Suppressor macrophage treated with lipopolysaccharide for 1 hour (primary cell): ENCODE data around the gene CRYBG2.
A peak's percentile ranks its signal among the peaks of the same experiment; 100 is the strongest.

Experiments
- DNase-seq, 3 donors: peaks; one replicate each; pipeline ENCODE4 v3.0.0-alpha.2; 2020 to 2022

The CRYBG2 gene

DNA sequence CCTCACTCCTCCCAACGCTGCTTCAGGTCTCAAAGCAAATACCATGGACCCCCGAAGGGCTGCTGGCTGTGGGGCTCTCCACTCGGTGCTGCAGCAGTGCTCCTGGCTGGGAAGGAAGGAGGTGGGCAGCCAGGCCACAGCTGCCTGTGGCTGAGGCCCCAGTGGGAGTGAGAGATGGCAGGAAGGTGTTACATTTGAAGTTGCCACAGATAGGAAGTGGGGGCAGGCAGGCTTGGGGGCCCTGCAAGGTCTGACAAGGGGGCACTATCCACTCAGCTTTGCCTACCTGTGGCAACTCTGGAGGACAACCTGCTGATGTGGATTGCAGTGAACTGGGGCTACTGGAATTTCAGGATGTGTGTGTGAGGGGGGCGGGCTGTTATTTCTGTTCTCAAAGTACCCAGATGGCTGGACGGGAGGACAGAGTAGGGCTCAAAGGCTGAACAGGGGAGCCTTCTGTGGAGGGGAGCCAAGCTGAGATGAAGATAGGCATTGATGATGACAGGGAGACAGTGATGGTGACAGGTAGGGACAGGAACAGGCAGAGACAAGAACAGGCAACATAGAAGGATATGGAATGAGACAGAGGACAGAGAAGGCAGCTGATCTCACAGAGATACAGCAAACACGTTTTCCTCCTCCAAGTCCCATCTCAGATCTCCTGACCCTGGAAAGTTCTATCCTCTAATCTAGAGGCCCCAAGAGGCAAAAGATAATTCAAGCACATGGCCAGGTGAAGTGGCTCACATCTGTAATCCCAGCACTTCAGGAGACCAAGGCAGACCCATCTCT, 16.9 kb upstream of the CRYBG2 start:
- no peak for DNase-seq

DNA sequence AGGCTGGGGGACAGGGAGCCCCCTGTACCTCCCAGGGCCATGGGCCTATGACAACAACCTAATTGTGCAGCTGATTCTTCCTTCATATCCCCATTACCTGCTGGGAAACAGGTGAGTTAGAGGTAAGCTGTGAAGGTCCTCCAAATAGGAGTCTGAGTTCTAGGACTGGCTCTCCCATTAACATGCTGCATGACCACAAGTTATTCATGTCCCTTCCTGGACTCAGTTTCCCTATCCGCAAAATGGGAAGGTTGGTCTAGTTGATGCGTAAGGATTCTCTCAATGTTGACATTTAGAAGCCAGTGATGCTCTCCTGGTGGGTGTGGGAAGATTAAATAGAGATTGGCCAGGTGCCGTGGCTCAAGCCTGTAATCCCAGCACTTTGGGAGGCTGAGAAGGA, 14.6 kb upstream of the CRYBG2 start:
- no peak for DNase-seq

DNA sequence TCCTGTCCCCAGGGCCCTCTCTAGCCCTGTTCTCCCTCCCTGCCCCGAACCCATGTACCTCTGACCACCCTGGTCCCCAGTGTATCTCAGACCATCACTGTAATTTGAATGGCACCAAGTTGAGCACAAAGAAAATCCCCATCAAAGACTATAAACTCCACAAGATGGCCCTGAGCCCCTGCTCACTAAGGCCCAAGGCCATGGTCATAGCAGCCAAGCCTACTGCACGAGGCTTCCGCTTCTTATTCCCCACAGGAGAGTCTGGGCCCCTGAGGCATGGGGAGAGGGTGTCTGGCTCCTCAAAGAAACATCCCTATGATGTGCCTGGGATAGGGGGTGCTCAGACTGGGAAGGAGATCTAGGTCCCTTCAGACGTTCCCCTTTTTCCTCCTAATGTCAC, 14.1 kb upstream of the CRYBG2 start:
- no peak for DNase-seq

DNA sequence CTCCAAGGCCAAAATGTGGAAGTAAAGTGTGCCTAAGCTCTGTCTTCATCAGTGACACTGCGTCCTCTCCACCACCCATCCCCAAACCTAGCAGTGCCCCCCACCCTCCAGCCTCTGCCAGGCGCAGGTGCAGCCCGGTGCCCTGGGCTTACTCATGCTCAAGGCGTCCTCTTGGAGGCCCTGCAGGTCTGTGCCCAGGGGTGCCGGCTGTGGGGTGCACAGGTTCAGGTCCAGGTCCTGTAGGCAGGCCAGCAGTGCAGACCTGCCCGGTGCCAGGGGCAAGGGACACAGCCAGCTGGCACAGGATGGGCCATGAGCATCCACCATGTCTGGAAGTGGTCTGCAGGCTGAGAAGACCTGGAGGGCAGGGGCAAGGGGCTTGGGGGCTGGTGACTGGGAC, 13.5 kb upstream of the CRYBG2 start:
- no peak for DNase-seq

DNA sequence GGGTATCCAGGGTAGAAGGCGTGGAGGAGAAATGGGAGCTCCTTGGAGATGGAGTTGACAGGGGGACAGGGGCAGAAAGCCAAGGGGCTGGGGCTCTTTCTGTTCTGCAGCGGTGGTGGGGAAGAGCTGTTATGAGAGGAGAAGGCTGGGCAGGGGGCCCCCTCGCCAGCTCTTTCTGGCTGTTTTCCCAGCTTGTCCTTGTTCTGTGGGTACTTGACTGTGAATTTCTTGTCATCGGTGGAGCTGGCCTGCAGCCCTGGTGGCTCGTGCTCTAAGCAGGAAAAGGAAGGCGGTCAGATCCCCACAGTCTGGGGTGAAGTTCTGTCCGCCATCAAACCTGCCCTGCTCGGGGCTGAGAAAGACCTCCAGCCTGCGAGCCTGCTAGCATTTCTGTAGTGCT, 11.0 kb upstream of the CRYBG2 start:
- DNase-seq: no peak

DNA sequence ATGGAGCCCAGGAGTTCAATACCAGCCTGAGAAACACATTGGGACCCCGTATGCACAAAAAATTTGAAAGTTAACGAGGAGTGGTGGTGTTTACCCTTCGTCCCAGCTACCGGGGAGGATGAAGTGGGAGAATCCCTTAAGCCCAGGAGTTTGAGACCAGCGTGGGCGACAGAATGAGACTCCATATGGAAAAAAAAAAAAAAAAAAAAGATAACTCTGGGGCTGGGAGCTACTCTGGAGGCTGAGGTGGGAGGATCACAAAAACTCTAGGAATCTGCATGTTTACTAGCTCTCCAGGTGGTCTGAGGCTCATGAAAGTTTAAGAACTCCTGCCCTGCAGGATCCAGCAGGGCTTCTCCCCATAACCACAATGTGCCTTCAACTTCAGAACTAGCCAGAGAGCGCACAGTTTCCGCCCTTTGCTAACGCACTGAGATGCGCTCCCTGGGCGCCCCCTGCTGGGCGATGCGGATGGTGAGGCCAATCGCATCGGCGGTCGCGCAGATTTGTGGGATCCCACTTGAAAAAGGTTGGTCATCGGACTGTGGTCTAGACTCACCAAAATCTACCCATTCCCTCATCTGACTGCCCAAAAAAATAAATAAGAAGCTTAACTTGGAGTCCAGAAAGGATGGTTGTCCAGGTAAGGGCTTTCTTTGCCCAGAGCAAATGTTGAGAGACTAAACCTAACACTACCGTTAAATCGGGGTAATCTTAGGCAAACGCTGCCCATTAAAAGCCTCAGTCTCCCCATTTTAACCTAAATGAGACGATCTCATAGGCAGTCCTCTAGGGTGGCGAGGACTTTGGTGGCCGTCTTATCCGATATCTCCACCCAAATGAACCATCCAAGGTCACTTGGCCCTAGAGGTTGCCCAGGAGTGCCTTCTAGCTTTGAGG, 9.9 kb upstream of the CRYBG2 start:
- peak; percentile 87 to 95 (median 91) for DNase-seq

DNA sequence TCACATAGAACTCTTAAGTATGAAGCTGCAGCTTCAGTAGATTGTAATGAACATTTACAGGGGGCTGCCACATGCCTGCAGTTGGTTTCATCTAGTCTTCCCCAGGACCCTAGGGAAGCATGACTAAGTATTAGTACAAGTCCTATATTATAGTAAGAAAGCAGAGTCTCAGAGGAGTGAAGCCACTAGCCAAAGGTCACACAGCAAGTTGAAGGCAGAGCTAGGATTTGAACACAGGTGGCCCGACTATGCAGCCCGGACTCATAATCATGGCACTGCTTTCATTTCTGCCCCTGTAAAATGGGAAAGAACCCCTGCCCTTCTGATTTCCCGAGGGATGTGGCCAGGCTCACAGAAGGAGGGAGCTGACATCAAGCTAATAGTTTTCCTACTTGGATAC, 8.4 kb upstream of the CRYBG2 start:
- no peak for DNase-seq

DNA sequence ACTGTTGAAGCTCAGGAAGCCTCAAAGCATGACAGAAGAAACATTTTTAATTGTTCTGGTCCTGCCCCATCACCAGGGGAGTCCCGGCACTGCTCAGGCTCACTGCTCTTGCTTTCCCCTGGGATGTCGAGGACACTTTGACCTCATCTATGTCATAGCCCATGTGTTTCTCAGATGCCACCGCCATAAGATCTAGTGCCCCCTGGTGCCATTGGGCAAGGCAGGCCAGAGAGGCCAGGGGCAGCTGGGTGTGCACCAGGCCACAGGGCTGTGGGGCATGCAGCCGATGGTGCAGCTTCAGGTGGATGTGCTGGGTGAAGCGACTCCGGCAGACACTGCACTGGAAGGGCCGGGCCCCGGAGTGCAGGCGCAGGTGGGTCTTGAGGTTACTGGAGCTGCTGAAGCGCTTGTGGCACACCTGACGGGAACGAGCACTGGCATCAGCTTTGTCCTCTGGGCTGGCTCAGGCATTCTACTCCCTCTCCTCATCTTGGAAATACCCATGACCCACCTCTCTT, 7.7 kb upstream of the CRYBG2 start:
- DNase-seq: no peak

DNA sequence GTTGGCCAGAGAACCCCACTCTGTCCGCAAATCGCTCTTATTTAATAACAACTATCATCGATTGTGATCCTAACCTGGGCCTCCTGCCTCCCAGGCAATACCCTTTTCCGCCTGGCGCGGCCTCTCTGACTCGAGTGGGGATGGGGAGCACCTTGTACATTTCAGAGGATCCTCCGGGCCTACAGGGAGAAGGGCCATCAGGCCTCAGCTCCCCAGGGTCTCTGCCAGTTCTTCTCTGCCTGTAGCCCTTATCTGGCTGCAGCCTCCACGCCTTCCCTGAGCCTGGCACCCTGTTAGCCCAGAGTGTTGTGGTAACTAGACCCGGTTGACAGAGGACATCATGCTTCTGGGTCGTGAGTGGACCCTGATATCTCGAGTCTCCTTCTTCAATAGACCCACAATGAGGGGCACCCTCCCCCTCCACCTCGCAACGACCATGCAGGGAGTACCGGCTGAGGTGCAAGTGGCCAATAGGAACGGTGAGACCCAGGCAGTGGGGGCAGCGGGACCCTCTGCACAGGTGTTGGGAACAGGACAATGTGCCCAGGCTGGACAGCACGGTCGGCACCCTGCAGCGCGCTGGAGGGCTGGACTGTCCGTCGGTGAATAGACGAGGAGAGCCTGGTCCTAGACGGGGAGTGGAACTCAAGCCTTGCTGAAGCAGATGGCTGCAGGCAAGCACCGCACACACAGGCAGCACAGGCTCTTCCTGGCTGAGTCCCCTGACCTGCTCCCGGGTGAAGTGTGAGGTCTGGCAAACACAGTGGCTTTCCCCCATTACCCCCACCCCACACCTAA, 7.1 kb upstream of the CRYBG2 start:
- no peak for DNase-seq

DNA sequence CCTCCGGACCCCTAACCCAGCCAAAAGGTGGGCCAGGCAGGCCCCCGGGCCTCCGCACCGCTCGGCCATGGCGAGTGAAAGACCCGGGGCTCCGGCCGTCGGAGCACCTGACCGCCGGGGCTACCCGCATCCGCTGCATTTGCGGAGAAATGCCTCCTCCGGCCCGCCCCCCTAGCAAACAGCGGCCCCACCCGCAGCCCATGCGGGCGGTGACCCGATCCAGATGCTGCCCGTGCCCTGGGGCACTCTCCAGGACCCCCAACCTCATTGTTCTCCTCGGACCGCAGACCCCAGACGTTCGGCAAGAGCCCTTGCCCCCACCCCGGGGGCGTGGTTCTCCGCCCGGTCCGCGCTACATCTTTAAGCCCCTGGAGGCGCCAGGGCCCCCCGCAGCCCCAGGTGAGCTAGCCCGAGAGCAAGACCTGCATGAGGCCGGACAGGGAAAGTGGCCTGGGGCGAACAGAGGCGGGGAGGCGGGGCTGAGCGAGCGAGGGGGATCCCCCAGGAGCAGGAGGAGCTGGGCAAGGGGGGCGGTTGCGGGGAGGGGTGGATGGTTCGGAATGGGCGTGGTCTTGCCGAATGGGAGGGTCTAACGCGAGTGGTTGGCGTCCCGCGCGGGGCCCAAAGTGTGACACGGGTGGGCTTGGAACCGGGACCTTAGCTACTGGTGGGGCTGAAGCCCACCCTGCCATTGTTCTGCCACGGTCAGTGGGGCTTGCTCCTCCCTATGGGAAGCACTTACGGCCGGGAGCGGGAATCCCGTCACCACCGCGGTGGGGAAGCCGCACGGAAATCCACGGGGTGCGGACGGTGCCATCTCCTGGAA, 6.3 kb upstream of the CRYBG2 start:
- DNase-seq: peak; percentile 20 to 65 (median 40)

DNA sequence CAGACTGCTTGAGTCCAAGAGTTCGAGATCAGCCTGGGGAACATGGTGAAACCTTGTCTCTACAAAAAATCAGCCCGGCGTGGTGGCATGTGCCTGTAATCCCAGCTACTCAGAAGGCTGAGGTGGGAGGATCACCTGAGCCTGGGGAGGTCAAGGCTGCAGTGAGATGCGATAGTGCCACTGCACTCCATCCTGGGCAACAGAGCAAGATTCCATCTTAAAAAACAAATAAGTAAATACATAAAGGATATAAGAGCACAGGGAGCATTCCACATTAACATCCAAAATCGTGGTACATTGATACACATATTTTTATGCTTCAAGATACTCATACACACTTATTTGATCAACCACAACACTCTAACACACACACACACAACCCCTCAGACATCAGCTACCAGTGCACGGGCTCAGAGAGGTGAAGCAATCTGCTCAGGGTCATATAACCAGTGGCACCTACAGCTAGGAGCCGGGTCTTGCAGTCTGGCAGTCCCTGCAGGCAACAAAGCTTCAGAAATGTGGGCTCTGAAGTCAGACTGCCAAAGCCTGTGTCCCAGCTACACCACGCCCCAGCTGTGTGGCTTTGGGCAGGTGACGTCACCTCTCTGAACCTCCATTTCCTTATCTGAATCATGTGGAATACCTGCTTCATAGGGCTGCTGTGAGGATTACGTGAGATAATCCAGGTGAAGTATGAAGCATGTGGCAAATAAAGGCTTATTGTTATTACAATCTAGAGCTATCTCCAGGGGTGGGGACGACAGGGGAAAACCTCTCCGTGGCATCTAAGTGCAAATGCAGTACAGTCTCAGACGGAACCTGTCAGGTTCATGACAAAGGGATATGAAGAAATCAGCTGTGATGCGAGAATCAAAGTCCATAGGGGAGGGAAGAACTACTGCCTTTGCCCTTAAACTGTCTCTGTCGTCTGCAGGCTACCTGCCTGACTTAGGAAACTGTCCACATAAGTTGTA, 4.8 kb upstream of the CRYBG2 start:
- DNase-seq: no peak

DNA sequence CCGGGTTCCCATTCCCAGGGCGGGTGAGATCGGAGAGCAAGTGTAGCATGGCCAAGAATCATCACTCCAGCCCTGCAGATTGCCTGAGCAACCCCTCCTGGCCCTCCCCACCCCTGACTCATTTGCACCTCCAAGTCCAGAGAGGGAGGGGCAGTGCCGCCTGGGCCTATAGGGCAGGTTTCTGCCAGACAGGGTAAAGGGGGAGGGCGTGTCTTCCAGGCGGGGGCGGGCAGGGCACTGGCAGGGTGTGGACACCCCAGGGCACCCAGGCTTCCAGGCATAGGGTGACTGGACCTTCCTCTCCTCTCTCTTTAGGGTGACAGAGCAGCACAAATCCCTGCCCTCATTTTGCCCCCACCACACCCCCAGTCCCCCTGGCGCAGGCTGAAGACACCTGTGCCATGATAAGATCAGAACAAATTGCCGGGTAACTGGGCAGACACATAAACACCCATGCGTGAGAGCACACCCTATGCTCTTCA, 3.2 kb upstream of the CRYBG2 start:
- no peak for DNase-seq

DNA sequence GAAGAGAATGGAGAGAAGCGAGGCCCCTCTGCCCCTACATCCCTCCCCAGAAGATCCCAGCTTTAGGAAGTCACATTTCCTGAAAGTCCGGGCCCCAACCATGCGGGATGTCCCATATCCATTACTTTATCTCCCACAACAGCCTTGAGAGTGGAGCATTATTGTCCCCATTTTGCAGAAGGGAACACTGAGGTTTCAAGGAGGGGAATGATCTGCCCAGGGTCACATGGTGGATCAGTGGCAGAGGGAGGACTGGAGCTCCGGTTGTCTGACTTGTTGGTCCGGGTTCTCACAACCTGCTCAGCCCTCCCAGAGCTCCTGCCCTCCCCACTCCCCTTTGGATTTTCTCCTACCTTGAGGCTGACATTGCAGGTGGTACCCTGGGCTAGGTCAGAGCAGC, 2.2 kb upstream of the CRYBG2 start:
- no peak for DNase-seq

DNA sequence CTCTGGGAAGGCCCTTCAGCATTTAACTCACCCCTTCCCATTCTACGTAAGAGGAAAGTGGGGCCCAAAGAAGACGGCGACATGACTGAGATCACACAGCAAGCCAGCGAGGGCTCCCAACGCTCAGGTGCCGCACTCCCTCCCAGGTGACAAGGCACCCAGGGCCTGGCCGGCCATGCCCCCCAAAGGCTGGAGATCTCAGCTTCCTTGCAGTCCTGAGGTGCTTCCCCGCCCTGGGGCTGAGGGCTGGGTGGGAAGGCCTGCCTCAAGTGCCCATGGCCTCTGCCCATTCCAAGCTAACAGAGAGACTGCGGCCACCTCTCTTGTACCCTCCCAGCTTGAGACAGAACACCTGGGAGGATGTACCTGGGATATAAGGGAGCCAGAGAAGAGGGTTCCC, 1.0 kb upstream of the CRYBG2 start:
- DNase-seq: no peak

DNA sequence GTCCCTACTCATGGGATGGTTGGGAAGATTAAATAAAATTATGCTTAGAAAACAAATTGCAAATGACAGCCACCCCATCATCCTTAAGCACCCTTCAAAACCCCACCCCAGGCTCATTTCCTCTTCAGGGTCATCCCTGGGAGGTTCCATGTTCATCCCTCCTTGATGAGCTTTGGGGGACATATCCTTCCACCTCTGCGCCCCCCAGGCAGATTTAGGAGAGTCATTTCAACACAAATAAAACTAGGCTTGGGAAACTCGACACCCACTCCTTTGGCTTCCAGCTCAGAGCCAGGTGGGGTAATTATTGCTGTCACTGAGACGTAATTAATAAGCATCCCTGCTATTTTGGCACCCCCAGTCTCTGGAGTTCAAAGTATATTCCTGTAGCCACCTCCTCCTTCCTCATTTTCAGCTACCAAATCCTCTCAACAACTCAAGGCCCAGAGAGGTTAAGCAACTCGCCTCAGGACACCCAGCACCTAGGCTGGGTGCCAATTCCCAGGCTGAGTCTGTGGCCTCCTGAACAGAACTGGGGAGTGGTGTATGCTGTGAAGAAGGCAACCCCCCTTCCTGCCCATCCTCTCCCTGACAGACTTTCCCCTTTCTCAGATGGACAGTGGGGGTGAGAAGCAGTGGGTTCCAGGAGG, 595 bp downstream of the CRYBG2 start:
- DNase-seq: no peak

DNA sequence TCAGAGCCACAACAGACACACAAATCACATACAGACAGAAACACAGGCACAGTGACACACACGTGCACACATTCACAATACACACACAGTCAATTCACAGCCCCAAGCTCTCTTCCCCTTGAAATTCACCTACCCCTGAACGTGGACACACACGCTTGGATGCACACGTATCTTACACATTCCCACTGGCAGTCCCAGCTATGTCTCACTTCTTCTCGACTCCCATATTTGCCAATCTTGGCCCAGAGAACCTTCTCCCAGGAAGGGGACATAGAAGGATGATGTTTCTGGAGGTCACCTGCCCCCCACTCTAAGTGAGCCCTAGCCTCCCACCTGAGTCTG, 1.6 kb downstream of the CRYBG2 start:
- DNase-seq: no peak

DNA sequence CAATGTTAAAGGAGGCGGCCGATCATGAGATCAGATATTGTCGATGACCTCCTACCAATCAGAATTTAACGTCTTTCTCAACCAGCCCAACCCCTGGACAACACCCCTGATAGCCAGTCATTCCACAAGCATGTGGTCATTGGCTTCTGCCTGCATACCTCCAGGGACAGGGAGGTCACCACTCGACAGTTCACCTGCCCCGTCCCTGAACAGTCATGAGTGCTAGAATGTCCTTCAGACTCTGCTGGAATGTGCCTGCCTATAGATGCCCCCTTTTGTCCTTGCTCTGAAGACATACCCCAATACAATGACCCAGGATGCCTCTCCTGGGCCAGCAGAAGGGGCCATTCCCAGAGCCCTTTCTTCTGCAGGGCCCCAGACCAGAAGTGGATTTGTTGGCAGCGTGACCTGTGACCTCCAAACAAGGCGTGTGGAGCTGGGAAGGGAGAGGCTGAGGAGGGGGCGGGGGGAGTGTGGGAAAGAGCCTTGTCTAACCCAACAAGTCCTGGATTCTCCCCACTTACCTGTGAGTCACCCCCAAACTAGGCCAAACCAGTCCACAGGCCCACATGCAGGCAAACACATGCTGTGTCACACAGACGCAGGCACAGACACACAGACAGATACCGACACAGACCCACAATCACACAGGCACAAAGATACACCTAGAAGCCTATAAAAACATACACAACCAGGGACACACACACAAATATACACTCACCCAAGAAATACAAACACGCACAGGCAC, 2.2 kb downstream of the CRYBG2 start:
- DNase-seq: no peak

DNA sequence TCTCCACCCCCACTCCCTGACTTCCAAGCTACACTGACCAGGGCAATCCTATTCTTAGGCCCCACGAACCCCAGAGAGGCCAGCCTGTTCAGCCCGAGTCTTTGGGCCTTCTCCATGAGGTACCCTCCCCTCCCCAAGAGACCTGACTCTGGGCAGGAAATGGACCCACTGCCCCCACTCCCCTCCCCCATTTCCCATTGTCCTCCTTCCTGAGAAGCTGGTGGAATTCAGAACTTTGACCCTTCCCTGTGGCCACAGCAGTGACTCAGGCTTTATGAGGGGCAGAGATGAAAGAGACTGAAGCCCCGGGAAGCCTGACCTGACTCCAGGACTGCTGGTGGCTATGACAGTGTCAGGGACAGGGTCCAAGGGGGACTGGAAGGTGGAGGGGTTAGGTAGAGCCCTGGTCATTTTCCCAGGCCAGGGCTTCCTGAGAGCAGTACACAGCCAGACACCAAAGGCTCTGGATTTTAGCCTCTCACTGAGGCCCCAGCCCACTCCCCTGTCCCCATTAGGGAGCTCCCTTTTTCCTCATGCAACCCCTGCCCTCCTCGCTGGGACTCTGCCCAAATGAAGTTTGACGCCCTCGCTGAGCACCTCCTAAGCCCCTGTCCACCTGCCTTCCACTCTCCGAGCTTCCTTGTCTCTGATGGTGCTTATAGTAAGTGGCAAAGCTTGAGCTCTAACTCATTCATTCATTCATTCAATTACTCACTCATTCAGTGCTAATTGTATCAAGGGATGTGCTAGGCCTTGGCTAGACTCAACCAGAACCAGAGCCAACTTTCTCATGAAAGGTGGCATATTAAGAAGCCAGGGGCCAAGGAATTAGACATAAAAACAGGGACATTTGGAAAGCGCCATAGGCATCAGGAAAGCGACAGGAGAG, 3.0 kb downstream of the CRYBG2 start:
- DNase-seq: no peak

DNA sequence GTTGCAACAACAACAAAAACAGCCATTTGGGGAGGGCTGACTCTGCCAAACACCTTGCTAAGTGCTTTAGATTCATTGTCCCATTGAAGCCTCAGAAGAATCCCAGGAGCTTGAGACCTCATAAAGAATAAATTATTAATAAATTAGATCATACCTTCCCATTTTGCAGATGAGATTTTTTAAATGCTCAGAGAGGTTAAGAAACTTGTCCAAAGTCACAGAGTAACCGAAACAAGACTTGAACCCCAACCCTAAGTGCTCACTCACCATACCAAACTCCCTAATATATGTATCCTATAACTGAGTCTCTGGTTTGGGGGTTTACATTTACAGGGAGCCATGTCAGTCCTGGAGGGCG, 3.6 kb downstream of the CRYBG2 start:
- no peak for DNase-seq
